ENCODE data around the gene HSDL2.
A peak's percentile ranks its signal among the peaks of the same experiment; 100 is the strongest.

HSDL2 gene

GRCh38 chr9:112446526-112446925, 66.6 kb downstream of the HSDL2 start:
- no peak for DNase-seq (ENCODE audit: low spot score)

GRCh38 chr9:112447283-112447761, 67.4 kb downstream of the HSDL2 start:
- DNase-seq (ENCODE audit: low spot score) = no peak

GRCh38 chr9:112462855-112463254, 82.9 kb downstream of the HSDL2 start:
- DNase-seq (ENCODE audit: low spot score) = no peak

GRCh38 chr9:112465352-112465751, 85.4 kb downstream of the HSDL2 start:
- no peak for DNase-seq (ENCODE audit: low spot score)

GRCh38 chr9:112472996-112473395, 93.1 kb downstream of the HSDL2 start:
- no peak for DNase-seq (ENCODE audit: low spot score)

- DNase-seq (ENCODE audit: low spot score) = no peak
Measured at GRCh38 chr9:112473986-112474385, 94.1 kb downstream of the HSDL2 start.

GRCh38 chr9:112475318-112475717, 95.4 kb downstream of the HSDL2 start:
- DNase-seq (ENCODE audit: low spot score) = no peak

GRCh38 chr9:112477330-112477729, 97.4 kb downstream of the HSDL2 start:
- no peak for DNase-seq (ENCODE audit: low spot score)

- DNase-seq (ENCODE audit: low spot score) = no peak
Measured at GRCh38 chr9:112479221-112479620, 99.3 kb downstream of the HSDL2 start.

- no peak for DNase-seq (ENCODE audit: low spot score)
Measured at GRCh38 chr9:112484607-112485006, 104.7 kb downstream of the HSDL2 start.

- DNase-seq (ENCODE audit: low spot score) = no peak
Measured at GRCh38 chr9:112485574-112485973, 105.7 kb downstream of the HSDL2 start.

- DNase-seq (ENCODE audit: low spot score) = peak; percentile 28
Measured at GRCh38 chr9:112486221-112487007, 106.5 kb downstream of the HSDL2 start, which contains the start of gene KIAA1958. TSS of gene KIAA1958 (plus strand) at chr9:112486827. CDS start at chr9:112574081, 87,254 bp downstream.

GRCh38 chr9:112487008-112487798, 107.3 kb downstream of the HSDL2 start:
- DNase-seq (ENCODE audit: low spot score) = no peak

- DNase-seq (ENCODE audit: low spot score) = no peak
Measured at GRCh38 chr9:112487799-112488340, 108.0 kb downstream of the HSDL2 start.

GRCh38 chr9:112489039-112489546, 109.2 kb downstream of the HSDL2 start:
- DNase-seq (ENCODE audit: low spot score) = no peak

GRCh38 chr9:112489876-112490666, 110.2 kb downstream of the HSDL2 start:
- DNase-seq (ENCODE audit: low spot score) = no peak

- DNase-seq (ENCODE audit: low spot score) = no peak
Measured at GRCh38 chr9:112493393-112494137, 113.7 kb downstream of the HSDL2 start.

GRCh38 chr9:112494153-112494552, 114.2 kb downstream of the HSDL2 start:
- DNase-seq (ENCODE audit: low spot score) = no peak

GRCh38 chr9:112495614-112496013, 115.7 kb downstream of the HSDL2 start:
- no peak for DNase-seq (ENCODE audit: low spot score)

GRCh38 chr9:112496074-112496722, 116.3 kb downstream of the HSDL2 start:
- DNase-seq (ENCODE audit: low spot score) = no peak
